Measurements from ENCODE around the gene ARMC5.

DNA sequence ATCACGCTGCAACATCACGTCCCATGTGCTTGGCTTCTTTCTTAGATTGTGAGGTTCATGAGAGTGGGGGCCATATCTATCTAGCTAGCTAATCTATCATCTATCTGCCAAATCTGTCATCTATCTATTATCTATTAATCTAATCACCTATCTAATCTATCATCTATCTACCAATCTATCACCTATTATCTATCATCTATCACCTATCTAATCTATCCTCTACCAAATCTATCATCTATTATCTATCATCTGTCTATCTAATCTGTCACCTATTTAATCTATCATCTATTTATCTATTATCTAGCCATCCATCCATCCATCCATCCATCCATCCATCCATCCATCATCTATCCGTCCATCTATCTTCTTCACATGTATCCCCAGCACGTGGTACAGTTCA, 45.4 kb upstream of the ARMC5 start:
- TF ChIP-seq POLR2A (IDR thresholded peaks at IDR 0.05; ENCODE audit: low read length) (no peak), GATA1 (IDR thresholded peaks at IDR 0.05; ENCODE audit: low read depth, low read length) (no peak)
